ENCODE data around the gene HM13. TPM values are rescaled to one million over a fixed set of nuclear protein-coding genes. Genes with fewer than 3 reads are reported as not detected.

Gene HM13
- total and polyA plus RNA-seq, 2 of the 13 experiments (the other 11 are each of a cell fraction or from before 2014, with no cell fraction given): 118 to 243 TPM

- peak; percentile 96; the same call in 1 of the 2 replicates for TF ChIP-seq ARID4A (CRISPR knock-in tag; IDR thresholded peaks at IDR 0.05; ENCODE audit: borderline replicate concordance)
- peak; percentile 97 for TF ChIP-seq SSRP1 (CRISPR knock-in tag; IDR thresholded peaks at IDR 0.05)
- TF ChIP-seq, protein P1, sequence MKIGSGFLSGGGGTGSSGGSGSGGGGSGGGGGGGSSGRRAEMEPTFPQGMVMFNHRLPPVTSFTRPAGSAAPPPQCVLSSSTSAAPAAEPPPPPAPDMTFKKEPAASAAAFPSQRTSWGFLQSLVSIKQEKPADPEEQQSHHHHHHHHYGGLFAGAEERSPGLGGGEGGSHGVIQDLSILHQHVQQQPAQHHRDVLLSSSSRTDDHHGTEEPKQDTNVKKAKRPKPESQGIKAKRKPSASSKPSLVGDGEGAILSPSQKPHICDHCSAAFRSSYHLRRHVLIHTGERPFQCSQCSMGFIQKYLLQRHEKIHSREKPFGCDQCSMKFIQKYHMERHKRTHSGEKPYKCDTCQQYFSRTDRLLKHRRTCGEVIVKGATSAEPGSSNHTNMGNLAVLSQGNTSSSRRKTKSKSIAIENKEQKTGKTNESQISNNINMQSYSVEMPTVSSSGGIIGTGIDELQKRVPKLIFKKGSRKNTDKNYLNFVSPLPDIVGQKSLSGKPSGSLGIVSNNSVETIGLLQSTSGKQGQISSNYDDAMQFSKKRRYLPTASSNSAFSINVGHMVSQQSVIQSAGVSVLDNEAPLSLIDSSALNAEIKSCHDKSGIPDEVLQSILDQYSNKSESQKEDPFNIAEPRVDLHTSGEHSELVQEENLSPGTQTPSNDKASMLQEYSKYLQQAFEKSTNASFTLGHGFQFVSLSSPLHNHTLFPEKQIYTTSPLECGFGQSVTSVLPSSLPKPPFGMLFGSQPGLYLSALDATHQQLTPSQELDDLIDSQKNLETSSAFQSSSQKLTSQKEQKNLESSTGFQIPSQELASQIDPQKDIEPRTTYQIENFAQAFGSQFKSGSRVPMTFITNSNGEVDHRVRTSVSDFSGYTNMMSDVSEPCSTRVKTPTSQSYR (CRISPR knock-in tag; IDR thresholded peaks at IDR 0.05; ENCODE audit: borderline replicate concordance): peak; percentile 8; the same call in 1 of the 2 replicates
- TF ChIP-seq GATAD2A (CRISPR knock-in tag; IDR thresholded peaks at IDR 0.05): peak; percentile 59
- peak; percentile 100 for TF ChIP-seq CBX1 (IDR thresholded peaks at IDR 0.05; ENCODE audit: low read depth)
- peak; percentile 72 for TF ChIP-seq NFKBIZ (CRISPR knock-in tag; IDR thresholded peaks at IDR 0.05)
- TF ChIP-seq ZBTB2 (CRISPR knock-in tag; IDR thresholded peaks at IDR 0.05; ENCODE audit: low read depth): peak; percentile 85
- no peak; the same call in 1 of the 2 replicates for TF ChIP-seq HIVEP1 (CRISPR knock-in tag; IDR thresholded peaks at IDR 0.05)
- TF ChIP-seq ZSCAN12 (CRISPR knock-in tag; IDR thresholded peaks at IDR 0.05): peak; percentile 19
- TF ChIP-seq ZC3H13 (CRISPR knock-in tag; IDR thresholded peaks at IDR 0.05): 0 out of 2 replicates have a peak, but pooled peaks have one; percentile 100
- peak; percentile 90; the same call in 1 of the 2 replicates for TF ChIP-seq ZNF337 (CRISPR knock-in tag; IDR thresholded peaks at IDR 0.05; ENCODE audit: borderline replicate concordance, low read depth)
- TF ChIP-seq ZNF234 (CRISPR knock-in tag; conservative IDR thresholded peaks at IDR 0.05): peak; percentile 93; the same call in 1 of the 2 replicates
- TF ChIP-seq KDM4B (CRISPR knock-in tag; IDR thresholded peaks at IDR 0.05): peak; percentile 82
- TF ChIP-seq ZNF260 (CRISPR knock-in tag; IDR thresholded peaks at IDR 0.05; ENCODE audit: borderline replicate concordance, low read depth): no peak
- peak; percentile 80 for TF ChIP-seq MYC (CRISPR knock-in tag; IDR thresholded peaks at IDR 0.05; ENCODE audit: borderline replicate concordance)
- peak; percentile 91 for TF ChIP-seq TBX2 (CRISPR knock-in tag; IDR thresholded peaks at IDR 0.05; ENCODE audit: borderline replicate concordance)
Measured at GRCh38 chr20:31605031-31605901, 91.0 kb downstream of the HM13 start, which contains the start of gene ID1 (continued).

Data from HepG2 (cell line).